GM18511 (cell line): Measurements from ENCODE around the gene EFR3B.
"Not testable (repeated sequence)": the region's sequence is repeated elsewhere in the genome, so short reads cannot be mapped to it uniquely, and the experiment has no call there.

Experiments
- ATAC-seq: cut with Tn5 transposase; IDR thresholded peaks from one replicate; pipeline ENCODE4 v1.9.1; 2021; ENCODE audit warnings: mild to moderate bottlenecking, moderate library complexity; ENCODE audit not compliant: unreplicated experiment

The EFR3B gene, protein sequence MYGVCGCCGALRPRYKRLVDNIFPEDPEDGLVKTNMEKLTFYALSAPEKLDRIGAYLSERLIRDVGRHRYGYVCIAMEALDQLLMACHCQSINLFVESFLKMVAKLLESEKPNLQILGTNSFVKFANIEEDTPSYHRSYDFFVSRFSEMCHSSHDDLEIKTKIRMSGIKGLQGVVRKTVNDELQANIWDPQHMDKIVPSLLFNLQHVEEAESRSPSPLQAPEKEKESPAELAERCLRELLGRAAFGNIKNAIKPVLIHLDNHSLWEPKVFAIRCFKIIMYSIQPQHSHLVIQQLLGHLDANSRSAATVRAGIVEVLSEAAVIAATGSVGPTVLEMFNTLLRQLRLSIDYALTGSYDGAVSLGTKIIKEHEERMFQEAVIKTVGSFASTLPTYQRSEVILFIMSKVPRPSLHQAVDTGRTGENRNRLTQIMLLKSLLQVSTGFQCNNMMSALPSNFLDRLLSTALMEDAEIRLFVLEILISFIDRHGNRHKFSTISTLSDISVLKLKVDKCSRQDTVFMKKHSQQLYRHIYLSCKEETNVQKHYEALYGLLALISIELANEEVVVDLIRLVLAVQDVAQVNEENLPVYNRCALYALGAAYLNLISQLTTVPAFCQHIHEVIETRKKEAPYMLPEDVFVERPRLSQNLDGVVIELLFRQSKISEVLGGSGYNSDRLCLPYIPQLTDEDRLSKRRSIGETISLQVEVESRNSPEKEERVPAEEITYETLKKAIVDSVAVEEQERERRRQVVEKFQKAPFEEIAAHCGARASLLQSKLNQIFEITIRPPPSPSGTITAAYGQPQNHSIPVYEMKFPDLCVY

DNA sequence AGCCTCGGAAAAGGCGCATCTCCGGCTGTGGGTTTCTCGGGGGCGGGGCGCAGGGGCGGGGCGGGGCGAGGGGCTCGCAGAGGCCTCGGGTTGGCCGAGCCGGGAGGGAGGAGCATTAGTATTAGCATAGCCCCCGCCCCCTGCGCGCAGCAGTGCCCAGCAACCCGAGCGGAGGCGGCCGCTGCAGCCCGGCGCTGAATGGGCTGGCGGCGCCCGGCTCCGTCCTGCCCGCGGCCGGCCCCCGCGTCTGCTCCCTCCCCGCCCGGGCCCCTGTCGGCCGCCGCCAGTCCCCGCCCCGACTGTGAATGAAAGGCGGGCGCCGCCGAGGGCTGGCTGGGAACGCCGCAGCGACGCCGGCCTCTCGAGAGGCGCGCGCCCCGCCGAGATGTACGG, at the start of gene EFR3B:
Gene EFR3B, plus strand, starts transcription at position 149 of the 393 bp plus-strand sequence. Its CDS starts 237 bp downstream, at position 386.
- peak; percentile 98 for ATAC-seq

DNA sequence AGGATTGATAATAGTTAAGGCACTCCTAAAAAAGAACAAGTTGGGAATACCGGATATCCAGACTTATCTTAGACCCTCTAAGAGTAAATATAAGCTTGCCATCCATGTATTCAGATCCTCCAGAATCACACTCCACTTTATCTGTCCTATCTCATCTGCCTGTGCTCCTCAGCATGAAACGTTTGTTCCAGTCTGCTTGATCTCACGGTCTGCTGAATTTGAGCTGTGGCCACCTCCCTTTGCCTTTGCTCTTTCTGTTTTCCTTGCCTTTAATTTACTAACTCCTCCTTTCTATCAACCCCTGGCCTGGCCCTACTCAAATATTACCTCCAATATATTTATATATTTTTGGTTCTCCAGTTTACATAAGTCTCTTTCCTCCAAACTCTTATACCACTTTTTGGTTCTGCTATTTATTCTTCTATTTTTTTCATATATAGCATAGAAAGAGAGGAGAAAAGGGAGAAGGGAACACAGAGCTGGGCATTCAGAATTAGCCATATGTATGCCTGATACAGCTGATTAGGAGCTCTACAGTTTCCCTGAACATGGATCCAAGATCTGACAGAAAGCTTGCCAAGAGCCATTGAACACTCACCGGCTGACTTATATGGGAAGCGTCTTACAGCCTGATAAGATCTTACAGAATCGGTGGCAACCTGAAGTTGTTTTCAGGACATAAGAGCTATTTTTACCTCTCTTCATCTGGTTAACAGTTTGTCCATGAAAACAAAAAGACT, 48.3 kb upstream of the EFR3B start:
- ATAC-seq = no peak

DNA sequence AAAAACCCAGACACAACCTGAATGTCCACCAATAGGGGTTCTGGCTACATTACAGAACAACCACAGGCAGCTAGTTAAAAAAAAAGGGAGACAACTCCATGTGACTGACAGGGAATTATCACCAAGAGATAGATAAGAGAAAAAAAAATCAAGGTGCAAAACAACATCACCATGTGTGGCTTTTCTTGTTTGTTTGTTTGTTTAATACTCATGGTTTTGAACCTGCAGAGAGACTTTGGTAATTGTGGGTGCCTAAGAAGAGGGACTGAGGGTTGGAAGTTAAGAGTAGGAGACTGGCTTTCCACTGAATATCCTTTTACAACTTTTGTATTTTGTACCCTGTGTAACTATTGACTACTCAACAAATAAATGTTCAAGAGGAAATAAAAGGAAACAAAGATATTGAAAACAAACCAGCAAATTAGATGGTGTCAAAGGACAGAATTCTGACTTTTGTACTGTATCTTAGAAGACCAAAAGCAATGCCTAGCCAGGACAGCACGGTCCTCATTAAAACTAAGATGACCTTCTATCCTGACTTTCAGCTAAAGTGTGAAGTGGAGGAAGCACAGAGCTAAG, 47.6 kb upstream of the EFR3B start:
- ATAC-seq = no peak

DNA sequence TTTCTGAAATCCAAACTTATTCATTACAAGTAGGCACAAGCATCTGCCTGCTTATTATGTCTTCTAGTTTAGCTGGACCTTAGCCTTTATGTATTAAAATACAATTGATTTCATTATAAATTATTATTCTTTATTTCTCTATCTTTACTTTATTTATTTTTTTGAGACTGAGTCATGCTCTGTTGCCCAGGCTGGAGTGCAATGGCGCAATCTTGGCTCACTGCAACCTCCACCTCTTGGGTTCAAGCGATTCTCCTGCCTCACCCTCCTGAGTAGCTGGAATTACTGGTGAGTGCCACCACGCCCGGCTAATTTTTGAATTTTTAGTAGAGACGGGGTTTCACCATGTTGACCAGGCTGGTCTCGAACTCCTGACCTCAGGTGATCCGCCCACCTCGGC, 42.8 kb upstream of the EFR3B start:
- not testable (repeated sequence) for ATAC-seq

DNA sequence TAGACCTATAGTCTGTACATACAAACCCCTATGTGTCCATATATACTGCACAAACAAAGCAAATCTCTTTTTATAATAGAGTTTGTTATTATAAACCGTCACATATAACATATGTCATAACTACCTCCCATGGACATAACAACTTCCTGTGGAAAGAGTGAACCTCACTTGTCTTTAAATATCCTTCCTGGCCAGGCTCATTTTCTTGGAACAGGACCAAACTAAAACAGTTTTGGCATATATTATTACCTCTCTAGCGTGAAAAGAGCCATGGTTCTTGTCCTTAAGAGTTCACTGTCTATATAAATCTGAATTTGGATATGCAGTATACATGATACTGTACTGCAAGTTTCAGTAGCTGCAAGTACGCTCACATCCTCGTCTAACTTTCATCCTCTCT, 41.8 kb upstream of the EFR3B start:
- no peak for ATAC-seq

DNA sequence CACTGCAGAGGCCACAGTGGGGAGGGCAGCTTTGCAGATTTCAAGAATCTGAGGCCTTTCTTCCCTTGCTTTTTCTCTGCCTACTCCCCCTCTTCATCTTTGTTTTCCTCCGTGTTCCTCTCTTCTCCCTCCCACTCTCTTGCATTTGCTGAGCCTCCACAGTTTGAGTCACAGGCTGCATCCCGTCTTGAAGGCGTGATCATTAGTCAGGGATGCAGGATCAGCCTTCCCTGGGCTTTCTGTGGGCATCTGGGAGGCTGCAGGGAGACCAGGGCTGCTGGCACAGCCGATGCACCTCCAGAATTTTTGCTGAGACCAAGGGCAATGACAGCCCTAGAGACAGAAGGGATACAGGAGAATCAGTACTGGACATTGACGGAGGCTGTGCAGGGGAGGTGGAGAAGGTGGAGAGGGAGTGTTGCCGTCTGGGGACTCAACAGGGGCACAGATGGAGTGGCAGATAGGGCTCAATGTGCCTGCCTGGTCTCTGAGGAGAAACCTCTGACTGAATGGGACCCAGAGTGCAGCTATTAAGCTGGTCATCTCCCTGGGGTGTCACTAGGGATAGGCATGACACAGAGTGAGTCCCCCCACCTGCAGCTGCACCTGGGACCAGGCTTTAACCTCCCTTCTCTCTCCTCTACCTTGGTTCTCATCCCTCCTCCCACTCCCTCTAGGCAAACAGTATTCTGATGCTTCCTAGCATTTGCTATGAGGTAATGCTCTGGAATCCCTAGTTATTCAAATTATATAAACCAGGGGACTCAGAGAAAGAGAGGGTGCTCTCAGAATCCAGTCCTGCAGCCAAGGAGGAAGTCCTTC, 41.2 kb upstream of the EFR3B start:
- ATAC-seq = no peak

DNA sequence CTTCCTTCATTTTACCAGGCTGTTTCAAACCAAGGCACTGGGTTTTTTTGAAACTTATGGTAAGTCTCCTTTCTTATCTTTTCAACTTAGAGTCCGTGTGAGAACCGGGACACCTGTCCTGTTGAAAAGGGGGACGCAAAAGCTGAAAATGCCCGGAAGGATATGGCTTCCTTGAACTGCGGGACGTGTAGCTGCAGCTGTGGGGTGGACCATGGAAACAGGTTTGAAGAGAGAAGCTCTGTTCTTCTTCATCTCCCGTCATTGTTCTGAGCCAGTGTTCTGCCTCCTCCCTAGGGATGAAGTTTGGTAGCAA, 40.6 kb upstream of the EFR3B start:
- no peak for ATAC-seq

DNA sequence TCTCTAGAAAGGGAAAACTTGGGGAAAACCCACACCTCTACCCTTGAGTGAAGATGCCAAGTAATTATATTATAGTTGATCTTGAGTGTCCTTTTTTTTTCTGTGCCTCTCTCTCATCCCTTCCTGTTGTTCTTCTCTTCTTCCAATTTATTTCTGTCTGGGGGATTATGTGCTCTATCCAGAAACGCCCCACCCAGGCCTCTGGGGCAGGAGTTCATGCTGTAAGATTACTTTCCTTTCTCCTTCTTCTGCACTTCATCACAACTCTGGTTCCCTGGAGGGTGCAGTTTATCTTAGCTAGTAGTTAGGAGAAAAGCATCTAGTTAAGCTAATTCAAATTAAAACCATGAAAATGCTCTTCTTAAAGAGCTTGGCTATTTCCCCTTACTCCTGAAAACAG, 39.8 kb upstream of the EFR3B start:
- no peak for ATAC-seq

DNA sequence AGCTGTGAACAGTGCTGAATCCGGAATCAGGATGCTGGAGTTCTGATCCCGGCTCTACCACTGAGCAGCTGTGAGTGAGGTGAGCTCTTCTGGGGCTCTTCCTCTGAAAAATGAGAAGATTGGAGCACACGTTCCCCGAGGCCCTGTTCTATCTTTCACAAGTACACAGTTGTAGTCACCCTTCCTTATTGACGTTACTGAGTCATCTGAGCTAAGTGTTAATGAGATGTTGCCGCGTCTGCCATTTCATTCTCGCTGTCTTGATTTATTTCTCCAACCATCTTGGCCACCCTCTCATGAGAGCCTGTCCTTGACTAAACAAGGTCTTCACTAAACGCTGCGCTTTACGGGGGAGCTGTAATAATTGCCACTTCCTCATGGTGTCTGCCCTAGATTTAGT, 31.9 kb upstream of the EFR3B start:
- no peak for ATAC-seq

DNA sequence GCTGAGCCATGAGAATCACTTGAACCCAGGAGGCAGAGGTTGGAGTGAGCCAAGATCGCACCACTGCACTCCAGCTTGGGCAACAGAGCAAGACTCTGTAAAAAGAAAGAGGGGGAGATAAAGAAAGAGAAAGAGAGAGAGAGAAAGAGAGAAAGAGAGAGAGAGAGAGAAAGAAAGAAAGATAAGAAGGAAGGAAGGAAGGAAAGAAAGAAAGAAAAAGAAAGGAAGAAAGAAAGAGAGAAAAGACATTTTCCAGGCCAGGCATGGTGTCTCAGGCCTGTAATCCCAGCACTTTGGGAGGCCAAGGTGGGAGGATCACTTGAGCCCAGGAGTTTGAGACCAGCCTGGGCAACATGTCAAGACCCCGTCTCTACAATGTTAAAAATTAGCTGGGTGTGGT, 30.5 kb upstream of the EFR3B start:
- ATAC-seq = not testable (repeated sequence)

DNA sequence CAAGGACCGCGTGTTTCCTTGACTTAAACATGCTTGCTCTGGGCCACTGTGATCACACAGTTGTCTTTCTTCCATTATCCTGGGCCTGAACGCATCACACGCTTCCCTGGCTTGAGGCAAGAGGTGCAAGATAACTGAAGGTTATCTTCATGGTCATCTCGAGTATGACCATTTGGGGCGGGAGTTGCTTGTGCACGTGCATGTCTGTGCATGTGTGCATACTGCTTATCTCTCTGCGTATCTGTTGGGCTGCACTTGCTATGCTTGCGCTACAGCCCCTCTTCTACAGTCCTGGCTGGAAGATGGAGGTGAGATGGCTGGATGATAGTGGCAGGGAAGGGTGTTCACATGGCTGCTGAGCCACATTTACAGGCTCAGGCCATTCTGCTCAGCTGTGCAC, 27.2 kb upstream of the EFR3B start:
- ATAC-seq = no peak

DNA sequence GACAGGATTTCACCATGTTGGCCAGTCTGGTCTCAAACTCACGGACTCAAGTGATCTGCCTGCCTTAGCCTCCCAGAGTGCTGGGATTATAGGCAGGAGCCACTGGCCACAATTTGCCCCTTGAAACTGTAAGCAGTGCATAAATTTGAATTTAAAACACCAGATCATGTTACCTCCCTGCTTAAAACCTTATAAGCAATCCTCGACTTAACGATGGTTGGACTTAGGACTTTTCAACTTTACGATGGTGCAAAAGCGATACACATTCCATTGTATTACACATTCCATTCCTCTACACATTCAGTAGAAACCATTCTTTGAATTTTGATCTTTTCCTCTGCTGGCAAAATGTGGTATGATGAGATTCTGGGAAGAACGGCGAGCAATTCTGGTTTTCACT, 23.2 kb upstream of the EFR3B start:
- no peak for ATAC-seq

DNA sequence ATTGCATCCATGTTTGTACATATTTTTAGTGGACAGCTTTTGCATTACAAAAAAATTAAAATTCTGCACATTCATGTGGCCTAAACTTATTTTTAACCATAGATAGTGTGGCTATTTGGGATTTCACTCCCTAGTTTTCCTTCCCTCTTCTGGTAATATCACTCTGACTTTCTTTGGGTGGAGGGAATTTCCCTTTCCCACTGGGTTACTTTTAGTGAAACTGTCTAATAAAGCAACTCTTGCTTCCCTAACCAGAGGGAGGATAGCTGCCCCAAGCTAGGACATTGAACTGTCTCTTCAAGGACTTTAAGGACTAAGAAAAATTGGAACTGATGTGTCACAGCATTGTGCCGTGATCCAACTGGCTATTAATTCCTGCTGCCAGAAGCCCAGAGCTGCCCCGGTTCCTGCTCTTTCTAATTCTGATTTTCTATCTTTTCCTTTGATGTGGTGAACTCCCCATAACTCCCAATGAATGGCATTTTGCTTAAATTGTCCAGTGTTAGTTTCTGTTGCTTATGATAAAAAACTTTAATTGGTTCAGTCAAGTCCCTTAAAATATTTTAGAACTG, 20.0 kb upstream of the EFR3B start:
- ATAC-seq = no peak

DNA sequence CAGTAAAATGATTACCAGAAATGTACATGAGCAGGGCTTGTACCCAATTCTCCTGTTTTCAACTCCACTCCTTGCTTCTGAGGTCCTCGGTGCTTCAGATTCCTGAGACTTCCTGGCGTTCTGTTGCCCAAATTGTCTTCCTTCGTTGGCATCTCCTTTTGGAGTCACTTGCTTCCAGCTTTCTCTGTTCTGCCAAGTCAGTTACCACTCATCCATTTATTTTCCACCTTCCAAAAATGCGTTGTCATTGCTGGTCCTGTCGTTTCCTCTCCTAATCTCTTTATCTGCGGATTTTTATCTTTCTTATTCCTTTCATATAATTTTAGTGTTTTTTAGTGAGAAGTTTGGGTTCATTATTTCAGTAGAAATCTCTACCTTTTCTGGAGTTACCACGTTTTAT, 18.5 kb upstream of the EFR3B start:
- ATAC-seq = no peak

DNA sequence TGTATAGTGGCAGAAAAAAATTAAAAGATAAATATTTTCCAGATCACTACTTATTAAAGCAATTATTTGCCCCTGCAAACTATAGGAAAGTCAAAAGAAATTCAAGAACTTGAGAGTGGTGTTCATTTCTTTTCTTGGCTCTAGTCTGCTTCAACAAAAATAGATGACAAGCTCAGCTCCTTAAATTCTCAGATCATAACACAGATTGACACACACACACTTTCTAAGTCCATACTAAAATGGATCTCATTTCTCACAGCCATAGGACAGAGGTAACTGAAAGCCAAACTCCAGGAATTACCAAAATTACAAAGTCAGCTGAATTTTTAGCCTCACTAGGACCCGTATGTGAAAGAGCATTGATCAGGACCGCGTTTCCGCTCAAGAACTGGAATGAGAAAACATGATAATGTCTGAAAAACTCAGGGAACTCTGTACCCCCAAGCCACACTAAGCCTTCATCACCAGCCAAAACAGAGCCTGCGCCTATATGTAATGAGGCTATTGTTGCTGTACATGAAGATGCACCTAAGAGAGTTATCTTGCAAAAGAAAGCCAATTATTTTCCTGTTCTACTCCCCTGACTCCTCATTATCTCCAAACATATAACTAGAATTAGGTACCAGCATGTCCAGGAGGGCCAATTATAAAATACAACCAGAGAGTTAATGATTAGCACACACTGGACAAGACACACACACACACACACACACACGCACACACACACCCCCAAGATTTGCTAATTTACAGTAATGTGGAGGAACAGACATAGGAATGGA, 16.5 kb upstream of the EFR3B start:
- ATAC-seq = no peak

DNA sequence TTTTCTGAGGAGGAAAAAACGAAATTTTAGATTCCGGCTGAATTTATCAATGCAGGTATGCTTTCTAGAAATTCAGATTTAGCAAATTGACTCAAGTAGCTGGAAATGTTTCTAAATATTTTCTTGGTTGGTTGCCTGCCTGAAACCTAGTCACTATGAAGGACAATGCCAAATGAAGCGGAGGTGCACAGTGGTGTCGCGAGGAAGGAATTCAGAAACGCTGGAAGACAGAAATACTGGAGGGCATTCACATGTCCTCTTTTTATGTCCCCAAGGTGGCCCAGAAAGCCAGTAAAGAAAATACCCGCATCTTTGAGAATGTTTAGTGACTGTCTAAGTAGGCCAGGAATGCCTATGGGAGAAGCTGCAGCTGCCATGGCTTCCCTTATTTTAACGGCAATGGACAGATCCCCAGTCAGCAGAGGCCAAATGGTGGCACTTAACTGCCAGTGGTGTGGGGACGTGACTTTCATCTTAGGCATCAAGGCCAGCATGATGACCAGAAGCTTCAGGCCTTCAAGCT, 15.8 kb upstream of the EFR3B start:
- no peak for ATAC-seq

DNA sequence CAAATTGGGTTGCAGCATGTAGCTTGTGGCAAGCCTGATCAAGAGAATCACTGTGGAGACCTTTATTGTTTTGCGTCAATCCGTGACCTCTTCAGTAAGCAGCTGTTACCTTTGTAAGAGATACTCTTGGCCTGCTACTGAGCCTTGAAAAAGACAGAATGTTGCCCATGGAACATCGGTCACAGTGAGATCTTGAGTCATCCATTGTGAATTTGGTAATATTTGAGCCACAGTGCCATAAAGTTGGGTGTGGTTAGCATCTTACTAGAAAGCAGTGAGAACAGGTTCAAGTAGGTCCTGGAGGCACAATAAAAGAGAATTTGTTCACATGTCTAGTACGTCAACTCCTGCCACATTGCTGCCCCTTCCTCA, 12.7 kb upstream of the EFR3B start:
- ATAC-seq = no peak

DNA sequence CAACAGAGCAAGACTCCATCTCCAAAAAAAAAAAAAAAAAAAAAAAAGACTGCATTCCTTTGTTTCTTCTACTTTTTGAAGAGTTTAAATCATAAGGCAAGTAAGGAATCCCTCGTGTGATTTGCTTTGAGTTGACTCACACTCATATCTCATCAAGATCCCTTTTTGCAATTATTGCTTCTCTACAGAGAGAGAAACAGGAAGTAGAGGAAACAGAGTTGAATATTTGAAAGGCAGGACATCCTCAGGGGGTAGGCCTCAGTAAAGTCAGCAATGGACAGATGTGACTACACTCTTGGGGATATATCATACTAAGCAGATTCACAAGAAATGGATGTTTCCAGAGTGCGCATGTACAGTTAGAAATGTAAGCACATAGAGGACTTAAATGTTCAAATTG, 11.2 kb upstream of the EFR3B start:
- ATAC-seq = no peak

DNA sequence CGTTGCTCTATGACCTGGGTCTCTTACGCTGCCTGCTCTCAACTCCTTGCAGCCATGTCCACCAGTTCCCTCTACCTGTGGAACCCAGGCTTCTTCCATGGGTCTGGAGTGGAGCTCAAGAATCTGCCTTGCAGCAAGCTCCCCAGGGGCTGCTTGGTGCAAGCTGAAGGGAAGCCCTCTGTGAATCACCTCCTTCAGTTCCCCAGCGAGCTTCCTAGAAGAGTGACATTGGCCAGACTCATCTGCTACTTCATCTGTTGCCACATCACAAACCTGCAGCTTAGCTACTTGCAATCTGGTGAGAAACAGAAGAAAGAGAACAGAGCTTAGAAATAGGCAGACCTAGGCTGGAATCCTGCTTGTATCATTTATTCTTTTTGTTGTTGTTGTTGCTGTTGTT, 9.8 kb upstream of the EFR3B start:
- no peak for ATAC-seq
